ENCODE results near the gene MEGF11. TPM values are rescaled to one million over a fixed set of nuclear protein-coding genes. Genes with fewer than 3 reads are reported as not detected.

MEGF11 gene
- total RNA-seq, 4 donors from 2014 or later, result 0.87 to 7.3 (median 4.9) TPM

DNA sequence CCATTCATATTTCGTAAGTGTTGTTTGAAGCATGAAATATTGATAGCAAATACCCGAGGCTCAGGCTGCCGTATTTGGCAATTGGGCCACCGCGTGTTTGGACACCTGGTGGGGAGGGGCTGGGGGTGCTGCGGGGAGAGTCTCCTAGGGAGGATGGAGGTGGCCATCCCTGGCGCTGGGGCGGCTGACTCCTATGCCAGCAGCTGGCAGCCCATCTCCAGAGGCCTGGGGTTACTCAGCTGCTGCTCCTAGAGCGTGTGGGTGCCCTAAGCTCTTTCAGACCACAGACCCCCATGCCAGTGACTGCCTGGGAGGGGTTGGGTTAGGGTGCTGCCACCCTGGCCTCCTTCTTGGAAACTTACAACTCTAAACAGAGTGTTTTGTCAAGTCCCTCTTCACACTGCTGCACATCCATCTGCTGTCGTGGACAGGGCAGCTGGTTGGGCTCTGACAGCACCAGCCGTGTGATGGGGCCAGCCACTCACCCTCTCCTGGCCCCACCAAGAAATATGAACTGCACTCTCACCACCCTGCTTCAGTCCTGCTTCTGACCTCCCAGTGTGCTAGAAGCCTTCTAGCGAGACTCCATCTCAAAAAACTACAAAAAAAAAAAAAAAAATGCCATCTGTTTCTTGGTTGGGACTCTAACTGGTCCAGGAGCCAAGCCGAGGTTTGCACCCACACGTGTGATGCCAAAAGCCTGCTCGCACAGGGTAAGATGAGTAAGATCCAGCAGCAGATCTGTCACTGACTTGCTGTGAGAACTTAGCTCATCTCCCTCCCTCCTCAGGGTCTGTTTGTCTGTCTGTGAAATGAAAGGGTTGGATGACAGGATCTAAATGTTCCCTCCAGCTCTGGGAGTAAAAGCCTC lies 156.2 kb downstream of the MEGF11 start:
- no peak for TF ChIP-seq EP300 (IDR thresholded peaks at IDR 0.05)
- TF ChIP-seq POLR2A (IDR thresholded peaks at IDR 0.05), result no peak
- TF ChIP-seq CTCF (IDR thresholded peaks at IDR 0.05), result no peak
- Histone ChIP-seq H3K36me3 (no peaks in the 10 kb centered on the region), H3K27me3 (peaks cover 0 to 12% of the 10 kb centered on the region in 2 donors), H3K27ac (no peak overlapping the region), H3K9me3 (no peaks in the 10 kb centered on the region), H3K4me3 (no peak overlapping the region), H3K4me1 (no peaks in the 10 kb centered on the region)
- 73 to 76% methylated on average over 13 to 15 of the region's 15 CpGs for WGBS, 2 donors
- DNase-seq (ENCODE audit: low spot score in 2 of 2), result no peak

DNA sequence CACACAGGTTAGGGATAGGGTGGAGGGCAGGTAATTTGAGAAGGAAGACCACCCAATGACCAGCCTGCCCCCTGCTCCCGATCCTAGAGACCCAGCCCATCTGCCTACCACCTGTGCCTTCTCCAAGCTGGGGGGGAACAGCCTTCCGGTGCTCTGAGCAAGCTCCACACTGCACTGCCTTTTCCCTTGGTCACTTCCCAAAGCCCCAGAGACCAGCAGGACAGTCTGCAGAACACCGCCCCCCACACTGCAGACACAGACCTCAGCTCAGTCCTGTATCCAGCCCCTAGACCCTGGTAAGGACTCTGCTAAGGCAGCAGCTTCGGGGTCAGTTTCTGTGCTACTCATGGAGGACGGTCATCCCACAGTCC lies 156.9 kb downstream of the MEGF11 start:
- 62 to 71% methylated on average over 5 of the region's 5 CpGs for WGBS, 2 donors
- peaks cover 0 to 12% of the 10 kb centered on the region in 2 donors for H3K27me3 ChIP-seq
- no peak for DNase-seq (ENCODE audit: low spot score in 2 of 2)
- no peak for TF ChIP-seq CTCF (IDR thresholded peaks at IDR 0.05)
- H3K9me3 ChIP-seq, result no peaks in the 10 kb centered on the region
- H3K4me1 ChIP-seq, result no peaks in the 10 kb centered on the region
- H3K4me3 ChIP-seq, result no peak overlapping the region
- no peaks in the 10 kb centered on the region for H3K36me3 ChIP-seq
- no peak overlapping the region for H3K27ac ChIP-seq

- Histone ChIP-seq H3K27me3 (peaks cover 0 to 8% of the 10 kb centered on the region in 2 donors), H3K4me3 (no peak overlapping the region), H3K27ac (no peak overlapping the region), H3K9me3 (no peaks in the 10 kb centered on the region), H3K4me1 (no peaks in the 10 kb centered on the region), H3K36me3 (no peaks in the 10 kb centered on the region)
- no peak for TF ChIP-seq CTCF (IDR thresholded peaks at IDR 0.05)
- no peak for TF ChIP-seq EP300 (IDR thresholded peaks at IDR 0.05)
- TF ChIP-seq POLR2A (IDR thresholded peaks at IDR 0.05), result no peak
- DNase-seq (ENCODE audit: low spot score in 2 of 2), result no peak
- WGBS, 2 donors, result 59 to 60% methylated on average over 14 to 15 of the region's 15 CpGs
These were observed 157.5 kb downstream of the MEGF11 start for GRCh38 chr15:66095871-66096687.

- Histone ChIP-seq H3K36me3 (no peaks in the 10 kb centered on the region), H3K4me1 (no peaks in the 10 kb centered on the region), H3K4me3 (no peak overlapping the region), H3K27ac (no peak overlapping the region), H3K27me3 (no peaks in the 10 kb centered on the region), H3K9me3 (no peaks in the 10 kb centered on the region)
- DNase-seq (ENCODE audit: low spot score in 2 of 2), result no peak
- TF ChIP-seq CTCF (IDR thresholded peaks at IDR 0.05), result no peak
- no peak for TF ChIP-seq EP300 (IDR thresholded peaks at IDR 0.05)
- no peak for TF ChIP-seq POLR2A (IDR thresholded peaks at IDR 0.05)
- WGBS, 2 donors, result 87 to 91% methylated on average over 9 of the region's 9 CpGs
These were observed 159.2 kb downstream of the MEGF11 start for GRCh38 chr15:66094331-66094730.
